NCI-H1694 treated with DMSO at 0.1 percent for 48 hours (cell line): ENCODE data around the gene POU6F2.

Source experiments
- DNase-seq: peaks from one replicate; lab custom pipeline; 2025; lab: John Stamatoyannopoulos, UW

Gene POU6F2

DNA sequence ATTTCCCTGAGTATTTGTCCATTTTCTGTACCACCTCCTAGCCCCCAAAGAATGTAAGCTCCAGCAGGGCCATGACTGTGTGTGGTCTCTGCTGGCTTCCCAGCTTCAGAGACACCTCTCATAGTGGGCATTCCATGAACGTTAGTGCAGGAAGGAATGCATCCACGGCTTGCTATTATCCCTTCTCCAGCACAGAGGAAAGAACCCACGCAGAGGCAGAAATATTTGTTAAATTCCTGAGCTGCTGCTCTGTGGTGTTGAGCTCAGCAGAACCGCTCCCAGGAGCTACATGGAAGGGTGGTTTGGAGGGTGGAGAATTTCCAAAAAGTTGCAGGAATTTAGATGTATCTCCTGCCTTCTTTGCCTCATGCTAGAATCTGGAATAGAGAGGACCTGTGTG lies 275.2 kb downstream of the POU6F2 start:
- no peak for DNase-seq

DNA sequence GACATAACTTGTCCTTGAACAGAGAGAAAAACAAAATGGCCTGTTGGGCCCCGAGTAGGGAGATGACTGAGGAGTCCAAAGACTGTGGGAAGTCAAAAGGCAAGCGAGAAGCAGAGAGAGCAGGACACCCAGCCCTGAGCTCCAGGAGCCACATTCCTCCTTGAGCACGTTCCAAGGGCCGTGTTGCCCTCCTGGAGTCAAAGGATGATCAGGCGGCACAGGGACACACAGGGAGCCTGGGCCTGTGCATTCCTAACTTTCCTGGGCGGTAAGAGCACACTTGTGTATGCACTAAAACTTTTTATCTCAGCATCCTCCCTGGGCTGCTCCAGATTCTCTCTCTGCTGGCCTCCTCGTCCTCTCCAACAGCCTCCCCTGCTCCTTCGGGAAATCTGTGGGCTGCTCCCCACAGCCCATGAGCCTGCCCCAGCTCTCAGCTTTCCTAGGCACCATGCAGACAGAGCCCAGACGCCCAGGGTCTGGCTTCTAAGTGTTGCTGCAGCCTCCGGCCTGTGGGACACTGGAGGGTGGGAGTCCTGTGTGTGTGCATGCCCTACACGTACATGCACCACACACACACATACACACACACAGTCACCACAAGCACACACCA lies 281.8 kb downstream of the POU6F2 start:
- DNase-seq: no peak

DNA sequence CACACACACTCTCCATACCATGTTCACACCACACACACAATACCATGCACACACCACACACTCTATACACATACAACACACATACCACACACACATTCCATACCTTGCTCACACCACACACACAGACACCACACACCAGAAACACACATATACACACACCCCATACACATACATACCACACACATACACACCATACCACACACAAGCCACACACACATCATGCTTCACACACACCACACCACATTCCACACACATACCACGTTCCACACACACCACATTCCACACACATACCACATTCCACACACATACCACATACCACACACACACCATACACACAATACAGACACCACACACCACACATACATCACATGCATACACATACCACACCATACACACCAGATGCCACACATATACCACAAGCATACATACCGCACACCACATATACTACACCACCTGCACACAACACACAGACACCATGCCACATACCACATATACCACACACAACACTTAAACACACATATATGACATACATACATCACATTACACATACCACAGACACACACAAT lies 282.7 kb downstream of the POU6F2 start:
- no peak for DNase-seq

DNA sequence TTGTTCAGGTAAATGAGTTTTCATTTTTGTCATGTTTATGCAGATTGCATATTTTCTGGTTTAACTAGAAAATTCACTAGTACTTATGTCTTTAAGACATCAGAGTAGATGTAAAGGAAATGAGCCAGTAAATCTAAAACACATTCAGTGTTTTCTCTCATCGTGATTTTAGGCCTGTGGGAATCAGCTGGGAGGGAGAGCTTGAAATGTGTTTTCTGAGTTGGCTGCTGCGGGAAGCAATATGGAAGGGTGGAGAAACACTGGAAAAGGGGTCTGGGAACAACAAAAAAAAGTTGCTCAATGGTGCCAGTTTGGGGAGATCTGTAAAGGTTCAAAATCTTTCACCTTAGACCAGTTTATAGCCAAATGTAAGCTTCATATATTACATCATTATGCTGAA lies 284.1 kb downstream of the POU6F2 start:
- no peak for DNase-seq

DNA sequence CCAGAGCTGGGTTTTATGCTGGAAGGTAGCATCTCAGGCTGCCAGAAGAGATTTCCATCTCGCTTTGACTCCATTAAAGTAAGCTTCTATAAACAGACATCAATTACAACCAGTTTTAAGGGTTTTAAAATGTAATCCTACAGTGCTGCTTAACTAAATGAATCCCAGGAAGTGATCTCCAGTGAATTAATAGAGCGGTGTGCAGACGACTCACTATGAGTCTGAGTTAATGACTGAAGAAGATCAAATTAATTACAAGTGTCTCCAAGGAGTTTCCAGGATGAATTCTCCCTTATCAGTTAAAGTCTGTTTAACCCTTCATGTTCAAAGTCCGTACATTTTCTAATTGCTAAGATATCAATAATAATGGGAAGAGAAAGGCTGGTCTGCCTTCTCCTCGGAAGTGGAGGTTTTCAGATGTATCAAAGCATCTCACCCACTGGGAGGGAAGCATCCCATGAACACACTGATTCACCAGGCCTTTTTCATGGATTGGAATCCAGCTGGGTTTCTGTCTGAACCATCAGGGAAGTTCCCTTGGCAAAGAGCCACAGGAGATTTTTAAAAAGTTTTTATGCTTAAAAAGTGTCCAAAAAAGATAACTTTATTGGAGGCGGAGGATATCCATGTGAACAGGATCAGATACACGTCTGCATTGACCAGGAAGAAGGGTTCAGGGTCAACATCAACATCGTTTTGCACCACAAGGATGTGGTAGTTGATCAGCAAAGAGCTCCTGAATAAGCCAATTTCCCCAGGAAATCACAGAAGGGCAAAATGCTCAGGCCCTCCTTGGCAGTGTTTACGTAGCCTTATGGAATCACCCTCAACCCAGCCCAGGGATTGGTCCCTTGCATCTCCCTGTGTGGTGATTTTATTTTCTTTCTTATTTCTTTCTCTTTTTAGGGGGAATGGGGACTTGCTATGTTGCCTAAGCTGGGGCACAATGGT lies 288.2 kb downstream of the POU6F2 start:
- no peak for DNase-seq

DNA sequence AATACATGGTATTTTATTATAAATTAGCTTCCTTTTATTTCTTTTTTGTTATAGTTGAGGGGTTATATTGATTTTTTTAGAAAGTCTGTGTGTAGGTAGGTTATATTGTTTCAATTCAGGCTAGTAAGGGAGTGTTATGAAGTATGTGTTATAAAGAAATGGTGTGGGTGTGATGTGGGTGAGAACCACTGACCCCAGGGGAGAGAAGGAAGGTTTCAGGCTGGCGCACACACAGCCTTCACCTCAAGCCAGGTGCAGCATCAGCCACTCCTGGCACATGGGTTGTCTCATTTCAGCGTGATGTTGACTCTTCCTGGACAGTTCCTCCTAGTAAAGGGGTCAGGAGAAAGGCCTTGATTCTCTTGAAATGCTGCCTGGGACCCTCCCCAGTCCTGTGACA lies 291.3 kb downstream of the POU6F2 start:
- DNase-seq: no peak

DNA sequence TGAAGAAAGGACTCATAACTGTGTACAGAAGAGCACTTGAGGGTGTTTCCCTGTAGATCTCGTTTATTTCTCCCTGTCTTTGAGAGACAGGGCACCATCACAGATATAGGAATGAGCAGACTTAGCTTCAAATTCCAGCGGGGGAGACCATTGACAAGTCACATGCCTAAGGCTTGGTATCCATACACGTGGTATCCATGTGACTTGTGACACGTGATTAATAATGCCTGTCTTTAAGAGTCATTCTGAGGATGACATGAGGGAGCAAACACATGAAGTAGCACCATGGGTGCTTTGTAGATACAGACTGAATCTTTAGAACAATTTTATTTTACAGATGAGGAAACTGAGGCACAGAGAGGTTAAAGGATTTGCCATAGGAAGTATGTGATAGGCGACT lies 292.3 kb downstream of the POU6F2 start:
- DNase-seq: no peak

DNA sequence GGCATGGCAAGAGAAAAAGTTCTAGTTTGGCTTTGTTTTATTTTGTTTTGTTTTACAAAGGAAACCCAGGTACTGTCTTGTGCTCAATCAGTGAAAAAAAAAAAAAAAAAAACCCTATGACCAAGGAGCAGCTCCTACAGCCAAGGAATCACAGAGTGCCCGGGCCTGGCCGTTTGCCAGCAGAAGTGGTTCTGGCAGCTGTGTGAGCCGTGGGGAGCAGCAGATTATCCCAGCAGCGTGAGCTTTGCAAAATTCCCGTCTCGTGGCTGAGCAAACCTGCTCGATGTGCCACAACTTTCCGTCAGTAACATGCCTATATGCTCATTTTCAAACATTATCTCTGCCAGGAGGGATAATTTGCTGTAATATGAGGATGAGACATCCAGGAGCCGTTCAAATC lies 293.7 kb downstream of the POU6F2 start:
- no peak for DNase-seq

DNA sequence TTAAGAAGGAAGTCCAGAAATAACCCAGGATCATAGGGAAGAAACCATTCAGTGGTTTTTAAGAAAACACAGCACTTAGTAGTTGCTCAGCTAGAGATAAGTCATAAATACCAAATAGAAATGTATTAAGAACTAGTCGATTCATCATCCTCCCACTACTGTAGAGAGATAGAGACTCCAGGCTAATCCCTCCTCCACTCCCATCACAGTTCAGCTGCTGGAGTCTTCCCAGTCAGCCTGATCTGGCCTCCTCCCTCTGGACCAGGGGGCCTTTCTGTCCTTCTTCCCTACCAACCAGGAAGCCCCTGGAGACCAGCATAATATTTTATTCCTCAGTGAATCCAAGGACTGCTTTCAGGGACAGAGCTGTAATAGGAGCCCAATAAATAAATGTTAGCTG lies 294.4 kb downstream of the POU6F2 start:
- DNase-seq: no peak

DNA sequence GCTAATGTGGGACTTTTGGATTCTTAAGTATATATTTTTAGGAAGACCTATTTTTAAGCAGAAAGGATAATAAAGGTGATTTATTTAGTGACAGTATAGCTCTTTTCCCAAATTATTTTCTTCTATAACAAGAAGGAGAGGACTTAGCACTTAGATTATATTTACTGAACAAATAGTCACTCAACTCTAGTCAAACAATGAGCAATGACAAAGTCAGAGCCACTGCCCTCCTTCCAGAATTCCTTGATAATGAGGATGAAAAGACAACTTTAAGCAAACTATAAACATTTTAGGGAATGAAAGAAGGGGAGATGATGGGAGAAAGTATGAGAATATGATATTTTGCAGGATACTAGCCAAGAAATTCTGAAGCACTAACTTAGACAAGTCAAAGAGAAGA lies 295.0 kb downstream of the POU6F2 start:
- DNase-seq: no peak

DNA sequence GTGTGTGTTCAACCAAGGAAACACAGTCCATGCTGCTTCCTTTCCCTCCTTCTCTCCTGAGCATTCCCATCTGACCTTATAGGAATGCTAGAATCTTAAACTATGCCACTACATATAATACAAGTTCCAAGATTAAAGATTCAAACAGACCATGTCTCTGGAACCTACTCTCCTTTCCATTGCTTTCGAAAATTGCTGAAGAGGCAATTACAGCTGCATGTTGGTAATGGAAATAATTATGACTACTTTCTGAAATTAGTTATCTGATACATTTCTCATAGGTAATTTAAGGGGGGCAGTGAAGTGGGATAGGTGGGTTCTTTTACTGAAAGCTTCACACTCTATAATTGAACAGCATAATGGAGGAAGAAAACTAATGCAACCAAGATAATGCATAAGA lies 302.6 kb downstream of the POU6F2 start:
- DNase-seq: no peak

DNA sequence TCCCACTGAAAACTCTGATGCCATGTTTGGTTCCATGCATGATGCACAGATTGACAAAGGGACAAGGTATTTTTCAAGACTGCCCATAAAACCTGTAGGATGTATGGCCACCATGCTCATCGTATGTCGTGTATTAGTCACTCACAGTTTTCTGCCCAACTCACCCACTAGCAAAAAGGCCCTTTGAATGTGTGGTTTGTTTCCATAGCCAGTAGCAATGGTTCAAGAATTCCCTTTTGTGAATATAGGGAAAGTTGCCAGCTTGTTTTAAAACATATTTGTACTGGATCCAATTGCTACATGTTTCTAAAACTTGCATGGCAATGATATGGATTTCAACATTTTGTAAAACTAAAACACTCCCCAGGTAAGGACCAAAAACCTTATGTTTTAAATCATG lies 307.5 kb downstream of the POU6F2 start:
- DNase-seq: no peak

DNA sequence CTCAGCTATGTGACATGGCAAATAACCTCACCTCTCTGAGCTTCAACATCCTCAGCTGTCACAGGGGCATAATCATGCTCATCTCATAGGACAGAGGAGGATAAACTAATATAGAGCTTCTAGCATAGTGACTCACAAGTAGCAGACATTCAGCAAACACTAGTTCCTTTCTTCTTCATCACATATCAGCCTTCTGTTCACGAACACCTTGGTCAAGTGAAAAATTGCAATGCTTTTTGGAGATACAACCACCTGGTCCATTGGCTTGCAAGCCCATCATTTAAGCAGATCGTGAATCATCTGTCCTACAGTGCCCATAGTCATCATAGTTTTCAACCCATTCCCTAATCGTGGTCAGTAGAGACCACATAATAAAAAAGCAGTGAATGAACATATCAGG lies 310.6 kb downstream of the POU6F2 start:
- no peak for DNase-seq

DNA sequence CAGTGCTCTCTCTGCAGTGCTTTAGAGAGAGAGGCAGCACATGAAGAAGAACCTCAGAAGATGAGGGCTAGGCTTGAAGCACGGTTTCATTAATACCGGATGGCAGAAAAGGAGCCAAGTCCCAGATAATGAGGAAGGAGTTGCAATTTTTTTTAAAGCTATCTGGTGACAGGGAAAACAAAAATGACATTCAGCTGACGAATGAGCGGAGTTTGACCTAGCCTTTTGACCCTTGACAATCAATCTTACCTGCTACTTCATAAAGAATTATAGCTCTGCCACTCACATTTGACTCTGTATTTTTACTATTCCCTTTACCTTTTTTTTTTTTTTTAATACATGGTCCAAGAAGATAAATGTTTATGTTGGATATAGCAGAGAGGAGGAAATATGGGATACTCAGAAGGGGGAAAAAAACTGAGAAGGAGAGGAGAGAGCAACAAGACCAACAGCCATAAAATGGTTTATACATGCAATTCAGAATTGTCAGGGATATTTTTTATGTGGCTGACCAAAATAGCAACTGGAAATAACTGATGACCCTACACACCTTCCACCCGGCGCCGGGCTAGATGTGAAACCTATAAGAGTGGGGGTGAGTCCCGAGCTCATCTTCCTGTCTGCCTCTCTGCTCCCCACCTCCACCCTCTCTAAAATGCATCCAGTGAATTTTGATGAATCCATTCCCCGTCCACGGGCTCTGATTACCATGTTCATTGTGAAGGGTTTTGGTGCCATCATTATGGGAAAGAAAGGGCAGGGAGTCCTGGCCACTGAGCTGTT lies 314.1 kb downstream of the POU6F2 start:
- DNase-seq: no peak

DNA sequence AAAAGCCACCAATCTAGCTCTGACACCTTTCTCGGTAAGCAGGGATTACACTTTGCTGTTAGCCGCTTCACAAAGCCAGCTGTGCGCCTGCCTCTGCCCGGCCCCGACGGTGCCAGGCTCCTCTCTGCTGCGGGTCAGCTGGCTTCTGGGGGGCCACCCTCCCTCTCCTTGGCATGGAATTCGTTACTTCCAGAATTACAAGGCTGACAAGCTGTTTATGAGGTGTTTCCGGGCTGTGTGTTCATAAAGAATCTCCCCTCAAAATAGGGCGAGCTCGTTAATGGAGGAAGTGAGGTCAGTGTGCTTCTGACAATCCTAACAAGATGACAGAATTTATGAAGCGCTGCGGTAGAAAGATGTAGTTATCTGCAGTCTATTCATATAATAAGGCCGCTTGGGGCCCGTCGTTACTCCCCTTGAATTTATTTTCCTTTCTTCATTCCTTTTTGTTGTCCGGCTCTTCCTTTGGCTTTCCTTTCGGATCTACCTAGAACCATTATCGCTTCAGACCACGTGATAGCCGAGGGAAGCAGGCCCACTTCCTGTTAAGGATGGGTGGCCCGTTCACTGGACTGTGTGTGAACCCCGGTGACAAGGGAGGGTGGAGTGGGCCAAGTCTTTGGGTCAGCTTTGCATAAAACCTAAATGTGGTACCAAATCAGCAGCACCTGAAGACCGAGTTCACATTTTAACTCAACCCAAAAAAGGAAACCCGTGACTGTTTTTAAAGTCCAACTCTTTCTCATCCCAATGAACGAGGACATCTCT lies 315.5 kb downstream of the POU6F2 start:
- no peak for DNase-seq

DNA sequence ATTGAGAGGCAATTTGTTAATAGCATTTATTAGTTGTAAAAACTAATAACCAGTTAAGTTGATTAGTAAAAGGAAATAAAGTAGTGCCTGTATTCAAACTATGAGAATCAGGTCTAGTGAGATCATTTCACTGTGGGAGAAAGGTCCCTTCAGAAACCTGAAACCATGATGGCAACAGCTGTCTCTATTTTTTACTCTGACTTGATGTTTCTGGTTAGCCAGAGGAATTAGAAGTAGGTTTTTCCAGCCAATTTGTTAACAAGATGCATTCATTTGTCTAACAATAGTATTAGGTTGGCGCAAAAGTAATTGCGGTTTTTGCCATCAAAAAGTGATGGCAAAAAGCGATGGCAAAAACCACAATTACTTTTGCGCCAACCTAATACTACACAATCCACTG lies 316.3 kb downstream of the POU6F2 start:
- DNase-seq: no peak

DNA sequence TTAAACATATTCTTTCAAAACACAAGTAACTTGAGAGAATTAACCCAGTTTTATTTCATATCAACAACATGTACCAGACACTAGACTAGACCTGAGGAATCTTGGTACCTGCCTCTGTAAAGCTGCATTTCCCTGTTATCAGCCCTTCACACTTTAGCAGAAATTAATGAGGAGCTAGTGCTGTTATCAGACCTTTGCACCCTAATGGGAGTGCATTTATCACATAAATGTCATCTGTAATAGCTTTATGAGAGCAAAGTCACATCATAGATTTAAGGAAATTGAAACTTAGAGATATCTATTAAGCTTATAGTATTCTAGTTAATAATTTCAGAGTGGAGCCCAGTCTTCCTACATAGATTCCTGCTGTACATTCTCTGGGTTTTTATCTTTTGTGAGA lies 318.1 kb downstream of the POU6F2 start:
- no peak for DNase-seq

DNA sequence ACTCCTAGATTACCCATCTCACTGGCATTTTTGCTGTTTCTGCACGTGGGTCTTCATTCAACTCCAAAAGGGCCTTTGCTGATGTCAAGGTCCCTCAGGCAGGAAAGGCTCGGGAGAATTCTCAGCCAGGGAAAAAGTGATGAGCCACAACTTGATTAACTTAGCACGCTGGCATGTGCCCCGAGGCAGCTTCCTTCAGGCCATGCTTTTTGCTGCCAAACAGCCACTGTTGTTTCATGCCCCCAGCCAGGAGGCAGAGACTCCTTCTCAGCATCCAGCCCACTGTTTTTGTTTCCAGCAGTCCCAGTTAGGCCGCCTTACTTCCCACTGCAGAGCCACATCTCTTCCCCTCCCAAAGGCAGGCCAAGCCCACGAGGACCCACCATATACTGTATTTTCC lies 322.0 kb downstream of the POU6F2 start:
- no peak for DNase-seq

DNA sequence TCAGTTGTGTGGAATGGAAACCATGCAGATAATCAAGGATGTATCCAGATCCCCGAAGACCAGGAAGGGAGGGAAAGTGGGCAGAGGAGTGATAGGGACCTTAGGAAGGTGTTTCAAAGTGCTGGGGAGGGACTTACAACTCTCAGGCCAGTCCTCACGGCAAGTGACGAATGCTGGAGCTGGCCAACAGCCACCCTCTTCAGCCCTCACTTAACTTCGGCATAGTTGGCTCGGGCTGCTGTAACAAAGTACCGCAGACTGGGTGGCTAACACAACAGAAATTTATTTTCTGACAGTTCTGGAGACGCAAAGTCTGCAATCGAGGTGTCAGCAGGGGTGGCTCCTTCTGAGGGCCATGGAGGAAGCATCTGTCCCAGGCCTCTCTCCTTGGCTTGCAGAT lies 322.6 kb downstream of the POU6F2 start:
- no peak for DNase-seq

DNA sequence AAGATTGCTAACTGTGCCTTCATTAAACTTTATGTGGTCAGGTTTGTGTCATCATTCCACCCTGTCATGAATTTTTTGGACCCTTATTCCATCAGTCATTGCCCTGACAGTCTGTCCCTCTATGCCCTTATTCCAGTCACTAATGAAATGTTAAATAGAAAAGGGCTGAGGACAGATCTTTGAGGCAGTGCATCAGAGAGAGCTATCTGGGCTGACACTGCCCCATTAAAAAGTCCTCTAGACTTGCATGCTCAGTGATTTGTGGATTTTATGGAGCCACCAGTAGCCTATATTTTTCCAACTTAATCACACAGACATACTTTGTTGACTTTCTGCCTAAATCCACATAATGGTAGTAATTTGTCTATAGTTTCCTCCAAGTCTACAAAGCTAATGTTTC lies 323.8 kb downstream of the POU6F2 start:
- no peak for DNase-seq

DNA sequence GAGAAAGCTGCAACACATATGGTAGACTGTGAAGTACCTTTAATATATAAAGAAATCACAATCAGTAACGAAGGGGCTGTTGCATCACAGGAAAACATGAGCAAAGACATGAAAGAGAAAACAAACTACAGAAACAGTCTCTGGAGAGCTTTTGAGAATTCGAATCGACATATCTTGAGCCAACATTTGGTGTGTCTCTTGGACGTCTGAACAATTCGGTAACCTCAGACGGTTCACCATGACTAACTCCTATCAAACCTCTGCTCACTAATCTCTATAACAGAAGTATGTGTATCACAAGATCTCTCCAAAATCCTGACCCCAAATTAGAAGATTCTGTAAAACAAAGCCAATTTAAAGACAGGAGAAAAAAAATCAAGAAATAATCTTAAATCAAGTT lies 326.5 kb downstream of the POU6F2 start:
- DNase-seq: no peak
